Skeletal muscle satellite cell (primary cell): ENCODE measurements around the gene SPATA16.

Experiments used
- H3K27me3 ChIP-seq: 2 replicates; pipeline ENCODE4 v1.7.0; 2013; ENCODE audit warnings: low read length; ENCODE audit not compliant: control insufficient read depth, insufficient read depth
- H3K36me3 ChIP-seq: 2 replicates; pipeline ENCODE4 v1.7.0; 2013; ENCODE audit warnings: mild to moderate bottlenecking, control low read depth, low read length; ENCODE audit not compliant: insufficient read depth
- H3K4me1 ChIP-seq: 2 replicates; pipeline ENCODE4 v1.7.0; 2013; ENCODE audit warnings: low read length; ENCODE audit not compliant: control insufficient read depth, insufficient read depth
- H3K4me2 ChIP-seq: 2 replicates; pipeline ENCODE4 v1.7.0; 2013; ENCODE audit warnings: mild to moderate bottlenecking, low read length
- H3K4me3 ChIP-seq: 2 replicates; pipeline ENCODE4 v1.7.0; 2013; ENCODE audit warnings: low read length
- H3K9ac ChIP-seq: 2 replicates; pipeline ENCODE4 v1.7.0; 2013; ENCODE audit warnings: mild to moderate bottlenecking, low read depth, low read length, moderate library complexity
- H3K9me3 ChIP-seq: replicated peaks from 2 replicates; pipeline ENCODE4 v1.7.0; 2013; ENCODE audit warnings: mild to moderate bottlenecking, control low read depth, low read length

The SPATA16 gene

DNA sequence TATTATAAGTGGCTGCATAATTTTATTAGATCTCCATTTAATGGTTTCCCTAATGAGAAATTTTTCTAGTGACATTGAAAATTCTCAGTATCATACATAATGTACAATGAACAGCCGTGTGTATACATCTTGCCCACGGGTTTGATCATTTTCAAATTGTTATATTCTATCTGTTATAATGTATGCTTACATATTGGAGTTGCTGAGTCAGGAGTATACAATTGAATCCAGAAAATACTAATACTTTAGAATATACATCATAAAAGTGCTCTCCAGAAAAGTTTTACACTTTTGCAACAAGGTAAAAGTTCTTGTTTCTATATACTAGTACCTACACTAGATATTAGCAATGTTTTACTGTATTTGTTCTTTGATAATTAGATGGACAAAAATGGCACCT, 82.8 kb downstream of the SPATA16 start:
- H3K4me1 ChIP-seq: no peaks in the 10 kb centered on the region
- H3K4me3 ChIP-seq: no peak overlapping the region
- no peaks in the 10 kb centered on the region for H3K36me3 ChIP-seq
- no peaks in the 10 kb centered on the region for H3K9me3 ChIP-seq
- no peaks in the 10 kb centered on the region for H3K27me3 ChIP-seq
- no peak overlapping the region for H3K9ac ChIP-seq
- H3K4me2 ChIP-seq: no peak overlapping the region

GRCh38 chr3:173055228-173055933, 85.7 kb downstream of the SPATA16 start:
- H3K9me3 ChIP-seq: no peaks in the 10 kb centered on the region
- H3K4me3 ChIP-seq: no peak overlapping the region
- no peak overlapping the region for H3K4me2 ChIP-seq
- no peaks in the 10 kb centered on the region for H3K4me1 ChIP-seq
- H3K36me3 ChIP-seq: no peaks in the 10 kb centered on the region
- no peak overlapping the region for H3K9ac ChIP-seq
- no peaks in the 10 kb centered on the region for H3K27me3 ChIP-seq

DNA sequence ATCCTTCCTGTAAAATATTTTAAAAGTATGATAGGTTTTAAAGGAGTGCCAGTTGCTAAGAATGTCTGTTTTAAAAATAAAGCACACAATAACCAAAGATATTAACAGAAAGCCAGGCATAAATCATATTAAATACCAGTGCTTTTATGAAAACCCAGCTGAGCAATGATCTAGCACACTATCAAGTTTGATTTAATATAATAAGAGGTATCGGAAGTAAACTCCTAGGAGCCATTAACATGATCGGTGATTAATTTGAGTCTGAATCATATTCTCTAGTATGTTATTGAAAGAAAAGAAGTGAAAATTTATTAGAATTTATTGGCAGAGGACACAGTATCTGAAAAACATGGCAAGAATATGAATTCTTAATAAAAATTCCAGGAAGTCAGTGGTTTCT, 91.7 kb downstream of the SPATA16 start:
- H3K9ac ChIP-seq: no peak overlapping the region
- H3K9me3 ChIP-seq: no peaks in the 10 kb centered on the region
- no peaks in the 10 kb centered on the region for H3K4me1 ChIP-seq
- no peak overlapping the region for H3K4me3 ChIP-seq
- H3K27me3 ChIP-seq: no peaks in the 10 kb centered on the region
- H3K36me3 ChIP-seq: no peaks in the 10 kb centered on the region
- no peak overlapping the region for H3K4me2 ChIP-seq

GRCh38 chr3:173045770-173046382, 95.2 kb downstream of the SPATA16 start:
- no peaks in the 10 kb centered on the region for H3K4me1 ChIP-seq
- H3K9ac ChIP-seq: no peak overlapping the region
- no peak overlapping the region for H3K4me2 ChIP-seq
- H3K9me3 ChIP-seq: no peaks in the 10 kb centered on the region
- no peak overlapping the region for H3K4me3 ChIP-seq
- H3K36me3 ChIP-seq: no peaks in the 10 kb centered on the region
- no peaks in the 10 kb centered on the region for H3K27me3 ChIP-seq

DNA sequence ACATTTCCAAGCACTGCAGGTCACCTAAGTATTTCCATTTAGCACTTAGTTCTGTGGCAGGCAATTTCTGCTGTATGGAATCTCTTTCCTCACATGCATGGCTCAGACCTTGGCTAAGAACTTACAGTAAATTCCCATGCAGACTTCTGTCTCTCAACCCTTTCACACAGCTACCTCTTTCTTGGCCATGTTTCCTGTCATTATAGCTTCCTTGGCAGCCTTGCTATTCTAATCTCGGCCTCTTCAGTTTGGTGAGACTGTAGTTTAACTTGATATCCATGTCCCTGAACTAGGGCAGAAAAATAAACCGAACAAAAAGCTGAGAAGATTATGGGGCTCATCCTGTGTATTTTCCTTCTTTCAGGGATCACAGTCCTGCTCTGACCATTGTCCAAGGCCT, 96.0 kb downstream of the SPATA16 start:
- Histone ChIP-seq H3K9ac (no peak overlapping the region), H3K4me1 (no peaks in the 10 kb centered on the region), H3K4me2 (no peak overlapping the region), H3K36me3 (no peaks in the 10 kb centered on the region), H3K27me3 (no peaks in the 10 kb centered on the region), H3K9me3 (no peaks in the 10 kb centered on the region), H3K4me3 (no peak overlapping the region)

DNA sequence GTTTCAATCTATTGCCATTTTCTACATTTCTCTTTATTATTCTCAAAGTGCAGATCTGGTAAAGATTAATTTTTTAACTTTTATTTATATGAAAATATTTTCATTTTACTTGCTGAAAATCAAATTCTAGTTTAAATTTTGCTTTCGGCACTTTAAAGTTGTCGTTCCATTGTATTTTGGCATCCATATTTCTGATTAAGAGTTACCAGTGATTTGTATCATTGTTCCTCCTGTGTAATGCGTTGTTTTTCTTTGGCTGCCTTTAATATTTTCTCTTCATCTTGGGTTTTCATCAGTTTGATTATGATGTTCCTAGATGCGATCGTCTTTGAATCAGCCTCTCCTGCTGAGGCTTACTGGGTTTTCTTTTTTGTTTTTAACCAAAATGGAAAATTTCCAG, 97.3 kb downstream of the SPATA16 start:
- no peak overlapping the region for H3K4me3 ChIP-seq
- H3K9me3 ChIP-seq: no peaks in the 10 kb centered on the region
- H3K27me3 ChIP-seq: no peaks in the 10 kb centered on the region
- H3K4me2 ChIP-seq: no peak overlapping the region
- no peaks in the 10 kb centered on the region for H3K4me1 ChIP-seq
- H3K36me3 ChIP-seq: no peaks in the 10 kb centered on the region
- no peak overlapping the region for H3K9ac ChIP-seq

GRCh38 chr3:173038484-173038871, 102.6 kb downstream of the SPATA16 start:
- no peak overlapping the region for H3K4me3 ChIP-seq
- no peaks in the 10 kb centered on the region for H3K36me3 ChIP-seq
- H3K4me1 ChIP-seq: no peaks in the 10 kb centered on the region
- H3K9me3 ChIP-seq: no peaks in the 10 kb centered on the region
- no peak overlapping the region for H3K4me2 ChIP-seq
- H3K27me3 ChIP-seq: no peaks in the 10 kb centered on the region
- H3K9ac ChIP-seq: no peak overlapping the region

DNA sequence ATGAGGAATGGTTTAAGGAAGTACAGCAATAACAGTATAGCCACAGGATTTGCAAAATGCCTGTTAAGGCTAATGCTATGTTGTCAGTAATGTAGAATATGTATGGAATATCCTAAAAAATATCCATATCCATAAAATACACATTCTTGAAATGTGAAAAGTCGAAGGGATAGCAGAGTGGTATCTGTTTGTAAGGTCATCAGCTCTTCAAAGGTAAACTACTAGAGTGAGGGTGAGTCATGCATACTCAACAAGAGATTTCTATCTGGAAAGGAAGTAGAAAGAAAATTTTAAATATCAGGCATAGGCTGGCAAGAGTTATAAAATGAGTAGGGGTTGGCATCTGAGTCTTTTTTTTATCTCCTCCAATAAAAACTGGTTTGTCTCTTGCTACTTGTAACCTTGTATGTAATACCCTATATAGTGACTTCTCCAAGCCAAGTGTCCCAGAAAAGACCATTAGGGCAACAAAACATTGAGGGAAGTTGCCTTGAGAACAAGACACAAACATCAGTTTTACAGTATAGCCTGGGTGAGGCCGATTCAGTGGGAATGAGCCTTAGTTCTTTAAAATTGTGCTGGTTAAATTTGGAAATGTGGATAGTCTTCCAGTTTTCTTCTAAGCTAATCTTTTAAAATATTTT, 103.1 kb downstream of the SPATA16 start:
- Histone ChIP-seq H3K9me3 (no peaks in the 10 kb centered on the region), H3K36me3 (no peaks in the 10 kb centered on the region), H3K9ac (no peak overlapping the region), H3K27me3 (no peaks in the 10 kb centered on the region), H3K4me1 (no peaks in the 10 kb centered on the region), H3K4me3 (no peak overlapping the region), H3K4me2 (no peak overlapping the region)

- Histone ChIP-seq H3K4me1 (no peaks in the 10 kb centered on the region), H3K9ac (no peak overlapping the region), H3K36me3 (no peaks in the 10 kb centered on the region), H3K4me3 (no peak overlapping the region), H3K9me3 (no peaks in the 10 kb centered on the region), H3K4me2 (no peak overlapping the region), H3K27me3 (peaks cover 11% of the 10 kb centered on the region)
These were observed 110.8 kb downstream of the SPATA16 start for GRCh38 chr3:173030273-173030672.

GRCh38 chr3:173028351-173028750, 112.7 kb downstream of the SPATA16 start:
- H3K4me1 ChIP-seq: no peaks in the 10 kb centered on the region
- H3K9ac ChIP-seq: no peak overlapping the region
- no peaks in the 10 kb centered on the region for H3K36me3 ChIP-seq
- peaks cover 11% of the 10 kb centered on the region for H3K27me3 ChIP-seq
- no peaks in the 10 kb centered on the region for H3K9me3 ChIP-seq
- no peak overlapping the region for H3K4me3 ChIP-seq
- H3K4me2 ChIP-seq: no peak overlapping the region

GRCh38 chr3:173027429-173027828, 113.6 kb downstream of the SPATA16 start:
- Histone ChIP-seq H3K27me3 (peaks cover 11% of the 10 kb centered on the region), H3K4me1 (no peaks in the 10 kb centered on the region), H3K9ac (no peak overlapping the region)

DNA sequence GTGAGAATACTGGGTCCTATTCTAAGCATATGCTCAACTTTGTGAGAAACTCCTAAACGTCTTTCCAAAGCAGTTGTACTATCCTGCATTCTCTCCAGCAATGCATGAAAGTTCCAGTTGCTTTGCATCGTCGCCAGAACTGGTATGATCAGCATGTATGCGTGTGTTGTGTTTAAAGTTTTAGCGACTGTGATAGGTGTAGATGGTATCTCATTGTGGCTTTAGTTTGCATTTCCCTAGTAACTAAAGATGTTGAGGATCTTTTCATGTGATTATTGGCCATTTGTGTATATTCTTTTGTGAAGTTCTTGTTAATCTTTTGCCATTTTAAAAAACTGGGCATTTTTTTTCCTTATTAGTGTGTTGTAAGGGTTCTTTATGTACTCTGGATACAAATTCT, 115.1 kb downstream of the SPATA16 start:
- Histone ChIP-seq H3K27me3 (peaks cover 9% of the 10 kb centered on the region), H3K9ac (no peak overlapping the region), H3K4me2 (no peak overlapping the region)

More at GRCh38 chr3:173027429-173027828, 113.6 kb downstream of the SPATA16 start:
- H3K36me3 ChIP-seq: no peaks in the 10 kb centered on the region
- H3K9me3 ChIP-seq: no peaks in the 10 kb centered on the region
- H3K4me3 ChIP-seq: no peak overlapping the region
- no peak overlapping the region for H3K4me2 ChIP-seq

More for the DNA sequence above, 115.1 kb downstream of the SPATA16 start:
- Histone ChIP-seq H3K4me1 (no peaks in the 10 kb centered on the region), H3K9me3 (no peaks in the 10 kb centered on the region), H3K4me3 (no peak overlapping the region), H3K36me3 (no peaks in the 10 kb centered on the region)
